SK-N-SH (cell line): ENCODE results near the gene FAM83F.

Source experiments
- GABPA ChIP-seq: IDR thresholded peaks from 2 replicates; pipeline ENCODE4 v1.4.0; 2012; ENCODE audit warnings: low read depth, mild to moderate bottlenecking
- MXI1 ChIP-seq: IDR thresholded peaks from 2 replicates; pipeline ENCODE4 v1.6.1; 2012; ENCODE audit warnings: mild to moderate bottlenecking, low read depth, low read length, improper control_type of control experiment
- YY1 ChIP-seq: IDR thresholded peaks from 2 replicates; pipeline ENCODE4 v1.4.0; 2012; ENCODE audit warnings: low read depth, mild to moderate bottlenecking
- TF ChIP-seq, protein P1 (sequence below): fragments of 200-600 bp; sonication (generic); IDR thresholded peaks from 2 replicates; pipeline ENCODE4 v1.6.1; 2017; ENCODE audit warnings: antibody characterized with exemption, mild to moderate bottlenecking, moderate library complexity
- TF ChIP-seq, protein P2 (sequence below): IDR thresholded peaks from 2 replicates; pipeline ENCODE4 v1.4.0; 2012; ENCODE audit warnings: low read depth

DNA sequence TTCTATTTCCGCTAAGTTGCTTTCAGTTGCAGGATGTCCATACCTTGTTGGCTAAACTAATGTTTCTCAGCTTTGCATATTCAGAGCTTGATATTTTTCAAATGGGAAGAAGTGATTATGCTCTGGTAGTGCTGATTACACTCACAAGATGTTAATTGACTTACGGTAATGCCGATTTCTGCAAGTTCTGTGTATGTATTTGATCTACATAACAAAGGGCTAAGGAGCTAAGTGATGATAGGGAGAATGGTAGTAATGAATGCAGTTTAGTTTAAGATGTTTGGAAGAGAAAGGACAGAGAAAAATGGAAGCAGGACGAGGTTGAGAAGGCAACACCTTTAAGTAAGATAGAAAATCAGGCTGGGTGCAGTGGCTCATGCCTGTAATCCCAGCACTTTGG is 61.4 kb downstream of the FAM83F start:
- TF ChIP-seq, protein P1, sequence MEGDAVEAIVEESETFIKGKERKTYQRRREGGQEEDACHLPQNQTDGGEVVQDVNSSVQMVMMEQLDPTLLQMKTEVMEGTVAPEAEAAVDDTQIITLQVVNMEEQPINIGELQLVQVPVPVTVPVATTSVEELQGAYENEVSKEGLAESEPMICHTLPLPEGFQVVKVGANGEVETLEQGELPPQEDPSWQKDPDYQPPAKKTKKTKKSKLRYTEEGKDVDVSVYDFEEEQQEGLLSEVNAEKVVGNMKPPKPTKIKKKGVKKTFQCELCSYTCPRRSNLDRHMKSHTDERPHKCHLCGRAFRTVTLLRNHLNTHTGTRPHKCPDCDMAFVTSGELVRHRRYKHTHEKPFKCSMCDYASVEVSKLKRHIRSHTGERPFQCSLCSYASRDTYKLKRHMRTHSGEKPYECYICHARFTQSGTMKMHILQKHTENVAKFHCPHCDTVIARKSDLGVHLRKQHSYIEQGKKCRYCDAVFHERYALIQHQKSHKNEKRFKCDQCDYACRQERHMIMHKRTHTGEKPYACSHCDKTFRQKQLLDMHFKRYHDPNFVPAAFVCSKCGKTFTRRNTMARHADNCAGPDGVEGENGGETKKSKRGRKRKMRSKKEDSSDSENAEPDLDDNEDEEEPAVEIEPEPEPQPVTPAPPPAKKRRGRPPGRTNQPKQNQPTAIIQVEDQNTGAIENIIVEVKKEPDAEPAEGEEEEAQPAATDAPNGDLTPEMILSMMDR, result no peak
- no peak for TF ChIP-seq YY1
- TF ChIP-seq, protein P2, sequence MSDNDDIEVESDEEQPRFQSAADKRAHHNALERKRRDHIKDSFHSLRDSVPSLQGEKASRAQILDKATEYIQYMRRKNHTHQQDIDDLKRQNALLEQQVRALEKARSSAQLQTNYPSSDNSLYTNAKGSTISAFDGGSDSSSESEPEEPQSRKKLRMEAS, result no peak
- no peak for TF ChIP-seq MXI1
- TF ChIP-seq GABPA, result no peak
